ENCODE data around the gene NT5M.

GRCh38 chr17:17358060-17358751, 55.0 kb downstream of the NT5M start:
- TF ChIP-seq, protein P1, sequence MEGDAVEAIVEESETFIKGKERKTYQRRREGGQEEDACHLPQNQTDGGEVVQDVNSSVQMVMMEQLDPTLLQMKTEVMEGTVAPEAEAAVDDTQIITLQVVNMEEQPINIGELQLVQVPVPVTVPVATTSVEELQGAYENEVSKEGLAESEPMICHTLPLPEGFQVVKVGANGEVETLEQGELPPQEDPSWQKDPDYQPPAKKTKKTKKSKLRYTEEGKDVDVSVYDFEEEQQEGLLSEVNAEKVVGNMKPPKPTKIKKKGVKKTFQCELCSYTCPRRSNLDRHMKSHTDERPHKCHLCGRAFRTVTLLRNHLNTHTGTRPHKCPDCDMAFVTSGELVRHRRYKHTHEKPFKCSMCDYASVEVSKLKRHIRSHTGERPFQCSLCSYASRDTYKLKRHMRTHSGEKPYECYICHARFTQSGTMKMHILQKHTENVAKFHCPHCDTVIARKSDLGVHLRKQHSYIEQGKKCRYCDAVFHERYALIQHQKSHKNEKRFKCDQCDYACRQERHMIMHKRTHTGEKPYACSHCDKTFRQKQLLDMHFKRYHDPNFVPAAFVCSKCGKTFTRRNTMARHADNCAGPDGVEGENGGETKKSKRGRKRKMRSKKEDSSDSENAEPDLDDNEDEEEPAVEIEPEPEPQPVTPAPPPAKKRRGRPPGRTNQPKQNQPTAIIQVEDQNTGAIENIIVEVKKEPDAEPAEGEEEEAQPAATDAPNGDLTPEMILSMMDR (IDR thresholded peaks at IDR 0.05): no peak
- no peak for TF ChIP-seq POLR2A (IDR thresholded peaks at IDR 0.05)
